Small intestine (tissue), 7 donors: ENCODE results near the gene ADAMTS2. TPM values are rescaled to one million over a fixed set of nuclear protein-coding genes. Genes with fewer than 3 reads are reported as not detected.

Source experiments
- DNase-seq, 2 donors: peaks; one replicate each; pipeline versions ENCODE4 v3.0.0 to v3.0.0-alpha.2; 2013
- FAIRE-seq: peaks from 2 replicates; lab custom pipeline; 2012; peaks lifted over from hg19 to GRCh38; lab: Jason Lieb, UNC
- H3K27ac ChIP-seq, 3 donors: one replicate each; pipeline ENCODE4 v1.5.1; 2013; ENCODE audit warnings: low read length in 2 of 3, mild to moderate bottlenecking in 2 of 3, control low read depth in 1 of 3, inconsistent platforms in 1 of 3, low read depth in 1 of 3, moderate library complexity in 1 of 3
- H3K27me3 ChIP-seq, 3 donors: one replicate each; pipeline ENCODE4 v1.6.1; 2013; ENCODE audit warnings: low read length in 3 of 3, inconsistent platforms in 1 of 3; ENCODE audit not compliant: control insufficient read depth in 3 of 3, insufficient read depth in 3 of 3
- H3K36me3 ChIP-seq, 3 donors: one replicate each; pipeline ENCODE4 v1.6.1; 2013; ENCODE audit warnings: low read length in 3 of 3, inconsistent platforms in 1 of 3, low read depth in 1 of 3, mild to moderate bottlenecking in 1 of 3, moderate library complexity in 1 of 3; ENCODE audit not compliant: control insufficient read depth in 3 of 3, insufficient read depth in 2 of 3
- H3K4me1 ChIP-seq, 3 donors: one replicate each; pipeline ENCODE4 v1.6.1; 2013; ENCODE audit warnings: low read length in 2 of 3, inconsistent platforms in 1 of 3, low read depth in 1 of 3, mild to moderate bottlenecking in 1 of 3, moderate library complexity in 1 of 3; ENCODE audit not compliant: control insufficient read depth in 3 of 3, insufficient read depth in 2 of 3
- H3K4me3 ChIP-seq, 3 donors: one replicate each; pipeline ENCODE4 v1.5.1; 2013; ENCODE audit warnings: low read length in 3 of 3, control low read depth in 1 of 3, inconsistent platforms in 1 of 3, low read depth in 1 of 3, mild to moderate bottlenecking in 1 of 3, moderate library complexity in 1 of 3
- H3K9me3 ChIP-seq, 2 donors: one replicate each; pipeline ENCODE4 v1.6.1; 2013; ENCODE audit warnings: low read depth in 1 of 2, low read length in 1 of 2; ENCODE audit not compliant: control insufficient read depth in 2 of 2, insufficient read depth in 1 of 2
- WGBS, 3 donors: extraction: QIAGEN DNeasy Blood & Tissue Kit; methylation state at CpG; one replicate each; pipeline ENCODE4 v1.1.7; 2013; 5-methylcytosine and 5-hydroxymethylcytosine counted together
- polyA plus RNA-seq, 4 donors: library from polyadenylated mRNA; stranded (reverse) in 3 of 4; unstranded in 1 of 4; fragments of 200-250 nt in 3 of 4; fragments of 120-200 nt in 1 of 4; gene quantifications; one replicate each; pipeline versions ENCODE4 v1.2.1 to v1.2.3, GENCODE V29; 2013
- donor health status: healthy with polysubstance abuse.
- donor health status: control.
- donor health status: control.
- donor health status: Bipolar disorder and iron deficiency.
- donor health status: healthy.

ADAMTS2 gene
- polyA plus RNA-seq, 4 donors: 0.22 to 6.3 (median 2.4) TPM

DNA sequence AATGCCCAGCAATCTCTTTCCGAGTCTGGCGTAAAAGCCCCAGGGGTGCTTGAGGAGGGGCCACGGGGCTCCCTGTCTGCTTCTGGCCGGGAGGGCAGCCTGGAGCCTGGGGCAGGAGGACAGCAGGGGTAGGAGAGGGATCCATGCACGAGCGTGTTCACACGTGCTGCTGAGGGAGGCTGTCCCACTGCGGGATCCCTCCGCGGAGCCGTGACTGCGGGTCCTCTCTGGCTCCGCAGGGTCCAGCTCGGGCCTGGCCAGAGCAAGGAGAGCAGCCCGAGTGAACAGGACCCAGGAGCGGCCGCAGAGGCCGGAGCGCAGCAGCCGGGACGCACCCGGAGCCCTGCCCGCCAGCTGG, 206.7 kb downstream of the ADAMTS2 start:
- no peaks in the 10 kb centered on the region for H3K36me3 ChIP-seq
- H3K4me3 ChIP-seq: no peak overlapping the region
- H3K4me1 ChIP-seq: no peaks in the 10 kb centered on the region
- DNase-seq (no peak), FAIRE-seq (no peak)
- no peak overlapping the region for H3K27ac ChIP-seq
- H3K27me3 ChIP-seq: no peaks in the 10 kb centered on the region
- no peaks in the 10 kb centered on the region for H3K9me3 ChIP-seq
- 82 to 86% (median 82%) methylated on average over 23 of the region's 23 CpGs for whole genome bisulfite sequencing, 3 donors

- Histone ChIP-seq H3K9me3 (no peaks in the 10 kb centered on the region), H3K36me3 (no peaks in the 10 kb centered on the region), H3K27ac (no peak overlapping the region), H3K4me1 (no peaks in the 10 kb centered on the region), H3K27me3 (no peaks in the 10 kb centered on the region), H3K4me3 (no peak overlapping the region)
- DNase-seq (no peak), FAIRE-seq (no peak)
- WGBS, 3 donors: 81 to 87% (median 84%) methylated on average over 33 of the region's 33 CpGs
These were observed 207.4 kb downstream of the ADAMTS2 start for GRCh38 chr5:179137643-179138567.

DNA sequence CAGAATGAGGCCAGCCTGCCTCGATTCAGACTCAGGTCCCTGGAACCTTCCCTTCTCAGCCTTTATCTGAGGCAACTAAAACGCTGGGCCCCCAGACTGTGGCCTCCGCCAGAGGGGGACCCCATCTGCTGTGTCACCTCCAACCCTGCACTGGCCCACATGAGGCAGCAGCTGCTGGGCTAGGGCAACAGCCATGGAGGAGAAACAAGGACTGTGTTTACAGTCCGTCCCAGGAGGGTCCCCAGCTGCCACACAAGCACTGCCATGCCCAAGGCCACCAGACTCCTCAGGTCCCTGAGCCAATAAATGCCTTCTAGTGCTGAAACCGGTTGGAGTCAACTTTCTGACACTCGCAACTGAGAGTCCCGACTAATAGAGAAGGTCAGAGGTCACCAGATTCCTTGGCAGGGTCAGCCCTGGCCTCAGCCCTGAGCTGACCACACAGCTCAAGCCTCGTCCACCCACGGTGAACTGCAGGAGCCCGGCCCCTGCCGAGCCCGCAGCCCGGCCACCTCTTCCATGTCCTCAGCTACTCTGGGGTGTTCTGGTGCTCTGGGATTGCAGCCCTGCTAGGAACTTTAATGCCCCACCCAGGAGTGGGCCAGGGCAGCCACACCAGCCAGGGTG, 208.1 kb downstream of the ADAMTS2 start:
- DNase-seq: no peak

GRCh38 chr5:179135441-179136215, 209.6 kb downstream of the ADAMTS2 start:
- H3K4me1 ChIP-seq: no peaks in the 10 kb centered on the region
- DNase-seq (no peak), FAIRE-seq (no peak)
- no peaks in the 10 kb centered on the region for H3K9me3 ChIP-seq
- H3K27ac ChIP-seq: no peak overlapping the region
- no peak overlapping the region for H3K4me3 ChIP-seq
- H3K27me3 ChIP-seq: no peaks in the 10 kb centered on the region
- whole genome bisulfite sequencing, 3 donors: 87 to 92% (median 88%) methylated on average over 20 of the region's 20 CpGs
- H3K36me3 ChIP-seq: no peaks in the 10 kb centered on the region

More for the DNA sequence above, 208.1 kb downstream of the ADAMTS2 start:
- Histone ChIP-seq H3K27me3 (no peaks in the 10 kb centered on the region), H3K4me3 (no peak overlapping the region), H3K27ac (no peak overlapping the region), H3K36me3 (no peaks in the 10 kb centered on the region), H3K4me1 (no peaks in the 10 kb centered on the region), H3K9me3 (no peaks in the 10 kb centered on the region)
- FAIRE-seq: no peak
- WGBS, 3 donors: 72 to 81% (median 74%) methylated on average over 13 of the region's 13 CpGs

DNA sequence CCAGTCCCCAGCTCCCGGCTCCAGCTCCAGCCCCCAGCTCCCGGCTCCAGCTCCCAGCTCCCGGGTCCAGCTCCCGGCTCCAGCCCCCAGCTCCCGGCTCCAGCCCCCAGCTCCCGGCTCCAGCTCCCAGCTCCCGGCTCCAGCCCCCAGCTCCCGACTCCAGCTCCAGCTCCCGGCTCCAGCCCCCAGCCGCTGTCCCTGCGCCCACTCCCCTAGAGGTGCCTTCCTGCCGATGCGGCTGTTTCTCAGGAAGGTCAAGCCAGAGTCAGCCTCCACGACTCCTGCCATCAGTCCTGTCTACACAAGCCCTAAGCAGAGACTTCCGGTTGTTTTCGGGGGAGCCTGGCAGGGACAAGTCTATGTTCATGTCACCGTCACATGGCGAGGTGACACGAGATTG, 210.3 kb downstream of the ADAMTS2 start:
- H3K27me3 ChIP-seq: no peaks in the 10 kb centered on the region
- H3K9me3 ChIP-seq: no peaks in the 10 kb centered on the region
- no peak for DNase-seq
- no peak for FAIRE-seq
- no peak overlapping the region for H3K27ac ChIP-seq
- H3K36me3 ChIP-seq: no peaks in the 10 kb centered on the region
- H3K4me1 ChIP-seq: no peaks in the 10 kb centered on the region
- H3K4me3 ChIP-seq: no peak overlapping the region
- WGBS, 3 donors: 86 to 90% (median 87%) methylated on average over 14 to 19 of the region's 19 CpGs

- FAIRE-seq (no peak), DNase-seq (no peak)
- WGBS, 3 donors: 89 to 93% (median 92%) methylated on average over 12 to 16 of the region's 16 CpGs
- Histone ChIP-seq H3K27me3 (no peaks in the 10 kb centered on the region), H3K4me1 (no peaks in the 10 kb centered on the region), H3K27ac (no peak overlapping the region), H3K9me3 (no peaks in the 10 kb centered on the region), H3K4me3 (no peak overlapping the region), H3K36me3 (no peaks in the 10 kb centered on the region)
These were observed 210.8 kb downstream of the ADAMTS2 start for GRCh38 chr5:179134511-179134910.

DNA sequence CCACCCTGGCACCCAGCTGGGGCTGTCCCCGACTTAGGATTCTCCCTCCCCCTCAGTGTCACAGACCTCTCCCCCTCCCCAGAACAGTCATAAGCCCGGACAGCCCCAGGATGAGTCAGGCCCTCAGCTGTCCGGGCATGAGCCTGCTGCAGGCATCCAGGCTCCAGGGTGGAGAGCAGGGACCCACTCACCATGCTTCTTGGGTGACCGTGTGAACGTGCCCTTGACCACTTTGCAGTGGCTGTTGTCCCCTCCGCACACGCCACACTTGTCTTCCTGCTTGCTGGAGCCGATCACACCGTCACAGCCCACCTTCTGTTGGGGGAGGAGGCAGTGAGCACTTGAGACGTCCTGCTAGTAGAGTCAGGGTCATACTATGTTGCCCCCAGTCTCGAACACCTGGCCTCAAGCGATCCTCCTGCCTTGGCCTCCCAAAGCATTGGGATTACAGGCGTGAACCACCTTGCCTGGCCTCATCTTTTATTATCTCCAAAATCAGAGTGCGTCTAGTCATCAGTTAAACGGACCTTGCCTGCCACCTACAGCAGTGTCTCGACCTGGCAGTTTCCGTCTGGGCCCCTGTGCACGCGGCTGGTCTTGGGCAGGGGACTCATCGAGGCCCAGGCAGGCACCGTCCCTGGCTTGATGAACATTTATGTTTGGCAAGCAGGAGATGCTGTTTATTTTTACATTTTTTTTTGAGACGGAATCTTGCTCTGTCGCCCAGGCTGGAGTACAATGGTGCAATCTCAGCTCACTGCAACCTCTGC, 212.5 kb downstream of the ADAMTS2 start:
- Histone ChIP-seq H3K9me3 (no peaks in the 10 kb centered on the region), H3K27me3 (no peaks in the 10 kb centered on the region), H3K27ac (no peak overlapping the region), H3K4me1 (no peaks in the 10 kb centered on the region), H3K4me3 (no peak overlapping the region), H3K36me3 (no peaks in the 10 kb centered on the region)
- WGBS, 3 donors: 80 to 85% (median 83%) methylated on average over 23 of the region's 23 CpGs
- FAIRE-seq (no peak), DNase-seq (no peak)
